ENCODE data around the gene CPNE6.

DNA sequence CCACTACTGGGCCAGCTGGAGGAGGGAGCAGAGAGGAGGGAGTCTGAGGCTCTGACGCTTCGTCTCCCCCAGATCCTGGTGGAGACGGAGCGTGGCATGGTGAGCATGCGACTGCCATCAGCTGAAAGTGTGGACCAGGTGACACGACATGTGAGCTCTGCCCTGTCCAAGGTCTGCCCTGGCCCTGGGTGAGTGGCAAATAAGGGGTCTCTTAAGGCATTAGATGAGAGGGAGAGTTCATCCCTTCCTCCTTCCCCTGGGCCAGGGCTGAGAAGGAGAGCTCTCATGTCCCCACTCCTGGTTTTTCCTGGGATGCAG lies 17.1 kb upstream of the CPNE6 start:
- TF ChIP-seq ZNF274 (IDR thresholded peaks at IDR 0.05; ENCODE audit: low read depth, low read length) (no peak), YY1 (IDR thresholded peaks at IDR 0.05; ENCODE audit: insufficient read depth, insufficient read length) (no peak), SUZ12 (IDR thresholded peaks at IDR 0.05; ENCODE audit: extremely low read depth, insufficient read depth, insufficient read length) (no peak)

Data from NT2/D1 (cell line).